Activated T-cell treated with anti-CD3 and anti-CD28 coated beads, Interleukin-2, amount 50 U/mL, for 24 hours (primary cell): Measurements from ENCODE around the gene JARID2.
"Not testable (repeated sequence)": the region's sequence is repeated elsewhere in the genome, so short reads cannot be mapped to it uniquely, and the experiment has no call there.

Experiments
- DNase-seq: peaks from one replicate; pipeline ENCODE4 v3.0.0-alpha.2; 2020
- H3K27ac Mint-ChIP-seq: 2 replicates; pipeline ENCODE4 v1.8.0; 2020; ENCODE audit warnings: mild to moderate bottlenecking, mixed read lengths
- H3K27me3 Mint-ChIP-seq: 2 replicates; pipeline ENCODE4 v1.8.0; 2020; ENCODE audit warnings: mixed read lengths
- H3K36me3 Mint-ChIP-seq: 2 replicates; pipeline ENCODE4 v1.8.0; 2020; ENCODE audit warnings: low read depth, mixed read lengths
- H3K4me1 Mint-ChIP-seq: 2 replicates; pipeline ENCODE4 v1.8.0; 2020; ENCODE audit warnings: low read depth, mixed read lengths
- H3K4me3 Mint-ChIP-seq: 2 replicates; pipeline ENCODE4 v1.8.0; 2020; ENCODE audit warnings: mild to moderate bottlenecking, moderate library complexity, mixed read lengths
- H3K9me3 Mint-ChIP-seq: 2 replicates; pipeline ENCODE4 v1.8.0; 2020; ENCODE audit warnings: mixed read lengths

The JARID2 gene

GRCh38 chr6:15403094-15403755 lies 157.4 kb downstream of the JARID2 start:
- Mint-ChIP-seq H3K27me3 (no peaks in the 10 kb centered on the region), H3K27ac (peak overlapping the region; percentile 90), H3K36me3 (peaks cover 2% of the 10 kb centered on the region), H3K4me1 (peaks cover 93% of the 10 kb centered on the region), H3K9me3 (no peaks in the 10 kb centered on the region), H3K4me3 (peak overlapping the region; percentile 56)
- no peak for DNase-seq

GRCh38 chr6:15404685-15404980 lies 158.8 kb downstream of the JARID2 start:
- Mint-ChIP-seq H3K9me3 (no peaks in the 10 kb centered on the region), H3K36me3 (peaks cover 5% of the 10 kb centered on the region), H3K27me3 (no peaks in the 10 kb centered on the region), H3K4me3 (no peak overlapping the region), H3K27ac (no peak overlapping the region), H3K4me1 (peaks cover 92% of the 10 kb centered on the region)
- no peak for DNase-seq

- Mint-ChIP-seq H3K9me3 (no peaks in the 10 kb centered on the region), H3K4me3 (no peak overlapping the region), H3K27me3 (no peaks in the 10 kb centered on the region), H3K36me3 (peaks cover 10% of the 10 kb centered on the region), H3K27ac (peak overlapping the region; percentile 10), H3K4me1 (peaks cover 92% of the 10 kb centered on the region)
- no peak for DNase-seq
Observed at GRCh38 chr6:15405129-15406068, 159.5 kb downstream of the JARID2 start.

- Mint-ChIP-seq H3K9me3 (no peaks in the 10 kb centered on the region), H3K27me3 (no peaks in the 10 kb centered on the region), H3K27ac (no peak overlapping the region), H3K4me1 (peaks cover 92% of the 10 kb centered on the region), H3K4me3 (no peak overlapping the region), H3K36me3 (peaks cover 21% of the 10 kb centered on the region)
- no peak for DNase-seq
Observed at GRCh38 chr6:15406452-15406851, 160.6 kb downstream of the JARID2 start.

- H3K4me1 Mint-ChIP-seq = peaks cover 90% of the 10 kb centered on the region
- no peak for DNase-seq
- H3K27ac Mint-ChIP-seq = no peak overlapping the region
- peaks cover 34% of the 10 kb centered on the region for H3K36me3 Mint-ChIP-seq
- H3K9me3 Mint-ChIP-seq = no peaks in the 10 kb centered on the region
- no peak overlapping the region for H3K4me3 Mint-ChIP-seq
- no peaks in the 10 kb centered on the region for H3K27me3 Mint-ChIP-seq
Observed at GRCh38 chr6:15408008-15408407, 162.1 kb downstream of the JARID2 start.

GRCh38 chr6:15408758-15409157 lies 162.9 kb downstream of the JARID2 start:
- H3K27ac Mint-ChIP-seq = peak overlapping the region; percentile 35
- no peaks in the 10 kb centered on the region for H3K9me3 Mint-ChIP-seq

GRCh38 chr6:15409301-15410125 lies 163.6 kb downstream of the JARID2 start:
- Mint-ChIP-seq H3K27ac (peak overlapping the region; percentile 26), H3K4me1 (peaks cover 90% of the 10 kb centered on the region), H3K4me3 (no peak overlapping the region), H3K9me3 (no peaks in the 10 kb centered on the region), H3K36me3 (peaks cover 49% of the 10 kb centered on the region), H3K27me3 (no peaks in the 10 kb centered on the region)
- DNase-seq = no peak

More at GRCh38 chr6:15408758-15409157, 162.9 kb downstream of the JARID2 start:
- Mint-ChIP-seq H3K4me3 (no peak overlapping the region), H3K36me3 (peaks cover 42% of the 10 kb centered on the region), H3K4me1 (peaks cover 90% of the 10 kb centered on the region), H3K27me3 (no peaks in the 10 kb centered on the region)
- no peak for DNase-seq

- Mint-ChIP-seq H3K27ac (no peak overlapping the region), H3K4me1 (peaks cover 85% of the 10 kb centered on the region), H3K27me3 (no peaks in the 10 kb centered on the region), H3K36me3 (peaks cover 53% of the 10 kb centered on the region), H3K4me3 (no peak overlapping the region), H3K9me3 (no peaks in the 10 kb centered on the region)
- no peak for DNase-seq
Observed at GRCh38 chr6:15410126-15410391, 164.2 kb downstream of the JARID2 start.

GRCh38 chr6:15410752-15411151 lies 164.9 kb downstream of the JARID2 start:
- no peaks in the 10 kb centered on the region for H3K9me3 Mint-ChIP-seq
- no peaks in the 10 kb centered on the region for H3K27me3 Mint-ChIP-seq
- peak overlapping the region; percentile 34 for H3K4me3 Mint-ChIP-seq
- DNase-seq = no peak
- peaks cover 54% of the 10 kb centered on the region for H3K36me3 Mint-ChIP-seq
- H3K4me1 Mint-ChIP-seq = peaks cover 80% of the 10 kb centered on the region
- peak overlapping the region; percentile 85 for H3K27ac Mint-ChIP-seq

- Mint-ChIP-seq H3K4me1 (peaks cover 73% of the 10 kb centered on the region), H3K27me3 (no peaks in the 10 kb centered on the region), H3K9me3 (no peaks in the 10 kb centered on the region), H3K4me3 (peak overlapping the region; percentile 34), H3K27ac (peak overlapping the region; percentile 85), H3K36me3 (peaks cover 61% of the 10 kb centered on the region)
- DNase-seq = no peak
Observed at GRCh38 chr6:15411766-15412165, 165.9 kb downstream of the JARID2 start.

GRCh38 chr6:15412767-15413166 lies 166.9 kb downstream of the JARID2 start:
- Mint-ChIP-seq H3K27me3 (no peaks in the 10 kb centered on the region), H3K9me3 (peaks cover under 1% of the 10 kb centered on the region), H3K4me1 (peaks cover 76% of the 10 kb centered on the region)

GRCh38 chr6:15413466-15414234 lies 167.8 kb downstream of the JARID2 start:
- Mint-ChIP-seq H3K36me3 (peaks cover 79% of the 10 kb centered on the region), H3K4me3 (no peak overlapping the region), H3K27ac (peak overlapping the region; percentile 61), H3K4me1 (peaks cover 78% of the 10 kb centered on the region), H3K9me3 (peaks cover 3% of the 10 kb centered on the region), H3K27me3 (no peaks in the 10 kb centered on the region)
- DNase-seq = no peak

More at GRCh38 chr6:15412767-15413166, 166.9 kb downstream of the JARID2 start:
- DNase-seq = no peak
- Mint-ChIP-seq H3K27ac (peak overlapping the region; percentile 33), H3K36me3 (peaks cover 70% of the 10 kb centered on the region), H3K4me3 (no peak overlapping the region)

- Mint-ChIP-seq H3K9me3 (peaks cover 3% of the 10 kb centered on the region), H3K4me3 (no peak overlapping the region), H3K36me3 (peaks cover 81% of the 10 kb centered on the region), H3K4me1 (peaks cover 72% of the 10 kb centered on the region), H3K27ac (peak overlapping the region; percentile 61), H3K27me3 (no peaks in the 10 kb centered on the region)
- no peak for DNase-seq
Observed at GRCh38 chr6:15414235-15414612, 168.4 kb downstream of the JARID2 start.

- not testable (repeated sequence) for H3K9me3 Mint-ChIP-seq, DNase-seq, H3K27ac Mint-ChIP-seq, H3K27me3 Mint-ChIP-seq, H3K4me3 Mint-ChIP-seq
- Mint-ChIP-seq H3K36me3 (peaks cover 87% of the 10 kb centered on the region), H3K4me1 (peaks cover 63% of the 10 kb centered on the region)
Observed at GRCh38 chr6:15415622-15416021, 169.8 kb downstream of the JARID2 start.
